ENCODE data around the gene RNF41.
A peak's percentile ranks its signal among the peaks of the same experiment; 100 is the strongest.

The RNF41 gene

GRCh38 chr12:56221232-56221756 is 428 bp downstream of the RNF41 start:
- TF ChIP-seq PKNOX1 (IDR thresholded peaks at IDR 0.05), result peak; percentile 80
- TF ChIP-seq SUZ12 (IDR thresholded peaks at IDR 0.05), result no peak
- TF ChIP-seq ZNF384 (IDR thresholded peaks at IDR 0.05), result no peak
- TF ChIP-seq LEF1 (IDR thresholded peaks at IDR 0.05; ENCODE audit: borderline replicate concordance), result no peak
- TF ChIP-seq SP1 (IDR thresholded peaks at IDR 0.05), result no peak
- TF ChIP-seq L3MBTL2 (conservative IDR thresholded peaks at IDR 0.05), result 0 out of 2 replicates have a peak, but pooled peaks have one; percentile 14
- TF ChIP-seq TARDBP (IDR thresholded peaks at IDR 0.05), result no peak
- CTCF ChIA-PET, result interaction anchor here (0.8 to 3.3 kb wide), 9 partner anchors 10 to 102 kb away, joined by 3 to 28 read pairs (median 7); partner anchors contain the start of genes ANKRD52 and SMARCC2
- peak; percentile 55 for DNase-seq (ENCODE audit: extremely low spot score)
- POLR2A ChIA-PET, result interaction anchor here (0.8 to 3.2 kb wide), 34 partner anchors 8 to 391 kb away, joined by 3 to 70 read pairs (median 8); partner anchors contain the start of genes ANKRD52, CNPY2, COQ10A and ESYT1

- ChIA-PET CTCF (interaction anchor here (1.2 to 3.3 kb wide), 3 partner anchors 12 to 21 kb away, joined by 4 to 28 read pairs (median 13); no protein-coding TSS in a partner anchor), POLR2A (interaction anchor here (0.9 to 3.2 kb wide), 16 partner anchors 9 to 143 kb away, joined by 3 to 70 read pairs (median 14); partner anchors contain the start of genes ANKRD52, CNPY2, COQ10A and ESYT1)
- no peak for DNase-seq (ENCODE audit: extremely low spot score)
- no peak for TF ChIP-seq CTBP1 (IDR thresholded peaks at IDR 0.05; ENCODE audit: borderline replicate concordance)
- no peak for TF ChIP-seq FOXK2 (IDR thresholded peaks at IDR 0.05)
These were observed 1.0 kb downstream of the RNF41 start for GRCh38 chr12:56220611-56221231.

GRCh38 chr12:56219840-56220239 is 1.9 kb downstream of the RNF41 start:
- no peak for DNase-seq (ENCODE audit: extremely low spot score)
- ChIA-PET POLR2A (interaction anchor here (3.0 to 3.2 kb wide), 2 partner anchors 30 to 92 kb away, joined by 23 to 66 read pairs; partner anchors contain the start of genes ESYT1 and SMARCC2), CTCF (interaction anchor here (3.3 kb wide), 1 partner anchor 15 kb away, joined by 28 read pairs; no protein-coding TSS in a partner anchor)
- TF ChIP-seq SP1 (IDR thresholded peaks at IDR 0.05) (no peak), SUZ12 (IDR thresholded peaks at IDR 0.05) (no peak), ARNT (IDR thresholded peaks at IDR 0.05) (no peak), CTBP1 (IDR thresholded peaks at IDR 0.05; ENCODE audit: borderline replicate concordance) (no peak), L3MBTL2 (conservative IDR thresholded peaks at IDR 0.05) (no peak), HDGF (IDR thresholded peaks at IDR 0.05; ENCODE audit: borderline replicate concordance) (no peak), FOXA1 (IDR thresholded peaks at IDR 0.05) (no peak), FOXM1 (IDR thresholded peaks at IDR 0.05; ENCODE audit: borderline replicate concordance) (no peak)

GRCh38 chr12:56216461-56216860 is 5.3 kb downstream of the RNF41 start:
- no peak for DNase-seq (ENCODE audit: extremely low spot score)
- ChIA-PET POLR2A (no interaction called here), CTCF (interaction anchor here (0.8 to 1.9 kb wide), 2 partner anchors 10 to 42 kb away, joined by 3 to 5 read pairs; no protein-coding TSS in a partner anchor)
- TF ChIP-seq ZNF384 (IDR thresholded peaks at IDR 0.05), result no peak
- TF ChIP-seq FOXK2 (IDR thresholded peaks at IDR 0.05), result no peak
- TF ChIP-seq CTBP1 (IDR thresholded peaks at IDR 0.05; ENCODE audit: borderline replicate concordance), result no peak
- TF ChIP-seq FOXM1 (IDR thresholded peaks at IDR 0.05; ENCODE audit: borderline replicate concordance), result no peak
- TF ChIP-seq ELF4 (IDR thresholded peaks at IDR 0.05), result no peak
- TF ChIP-seq ARNT (IDR thresholded peaks at IDR 0.05), result no peak
- TF ChIP-seq SUZ12 (IDR thresholded peaks at IDR 0.05), result no peak
- no peak for TF ChIP-seq HDGF (IDR thresholded peaks at IDR 0.05; ENCODE audit: borderline replicate concordance)

GRCh38 chr12:56213878-56214277 is 7.8 kb downstream of the RNF41 start:
- DNase-seq (ENCODE audit: extremely low spot score), result no peak
- ChIA-PET POLR2A (interaction anchor here (1.5 kb wide), 1 partner anchor 8 kb away, joined by 8 read pairs; the partner anchor contains the start of gene RNF41), CTCF (no interaction called here)
- TF ChIP-seq NFRKB (IDR thresholded peaks at IDR 0.05) (no peak), ZNF384 (IDR thresholded peaks at IDR 0.05) (no peak), FOXK2 (IDR thresholded peaks at IDR 0.05) (no peak), LEF1 (IDR thresholded peaks at IDR 0.05; ENCODE audit: borderline replicate concordance) (no peak), SP1 (IDR thresholded peaks at IDR 0.05) (no peak), FOXA1 (IDR thresholded peaks at IDR 0.05) (no peak), PKNOX1 (IDR thresholded peaks at IDR 0.05) (no peak), SUZ12 (IDR thresholded peaks at IDR 0.05) (no peak), CTBP1 (IDR thresholded peaks at IDR 0.05; ENCODE audit: borderline replicate concordance) (no peak), ELF4 (IDR thresholded peaks at IDR 0.05) (no peak), ARNT (IDR thresholded peaks at IDR 0.05) (no peak), L3MBTL2 (conservative IDR thresholded peaks at IDR 0.05) (no peak), FOXM1 (IDR thresholded peaks at IDR 0.05; ENCODE audit: borderline replicate concordance) (no peak), BHLHE40 (IDR thresholded peaks at IDR 0.05; ENCODE audit: borderline replicate concordance) (no peak), TARDBP (IDR thresholded peaks at IDR 0.05) (no peak), HDGF (IDR thresholded peaks at IDR 0.05; ENCODE audit: borderline replicate concordance) (no peak)

GRCh38 chr12:56212361-56212760 is 9.4 kb downstream of the RNF41 start:
- POLR2A ChIA-PET, result interaction anchor here (1.5 kb wide), 1 partner anchor 9 kb away, joined by 8 read pairs; the partner anchor contains the start of gene RNF41
- DNase-seq (ENCODE audit: extremely low spot score), result no peak
- CTCF ChIA-PET, result interaction anchor here (1.0 kb wide), 1 partner anchor 23 kb away, joined by 3 read pairs; the partner anchor contains the start of gene SMARCC2
- no peak for TF ChIP-seq SUZ12 (IDR thresholded peaks at IDR 0.05)
- no peak for TF ChIP-seq LEF1 (IDR thresholded peaks at IDR 0.05; ENCODE audit: borderline replicate concordance)
- TF ChIP-seq L3MBTL2 (conservative IDR thresholded peaks at IDR 0.05), result no peak
- TF ChIP-seq FOXK2 (IDR thresholded peaks at IDR 0.05), result no peak
- no peak for TF ChIP-seq PKNOX1 (IDR thresholded peaks at IDR 0.05)
- TF ChIP-seq TARDBP (IDR thresholded peaks at IDR 0.05), result no peak
- TF ChIP-seq FOXA1 (IDR thresholded peaks at IDR 0.05), result no peak
- no peak for TF ChIP-seq BHLHE40 (IDR thresholded peaks at IDR 0.05; ENCODE audit: borderline replicate concordance)
- no peak for TF ChIP-seq CTBP1 (IDR thresholded peaks at IDR 0.05; ENCODE audit: borderline replicate concordance)
- no peak for TF ChIP-seq ARNT (IDR thresholded peaks at IDR 0.05)
- TF ChIP-seq ELF4 (IDR thresholded peaks at IDR 0.05), result no peak
- TF ChIP-seq NFRKB (IDR thresholded peaks at IDR 0.05), result no peak
- no peak for TF ChIP-seq SP1 (IDR thresholded peaks at IDR 0.05)
- no peak for TF ChIP-seq FOXM1 (IDR thresholded peaks at IDR 0.05; ENCODE audit: borderline replicate concordance)
- no peak for TF ChIP-seq ZNF384 (IDR thresholded peaks at IDR 0.05)
- TF ChIP-seq HDGF (IDR thresholded peaks at IDR 0.05; ENCODE audit: borderline replicate concordance), result no peak
